ENCODE data around the gene ELAVL3. TPM values are rescaled to one million over a fixed set of nuclear protein-coding genes. Genes with fewer than 3 reads are reported as not detected.

The ELAVL3 gene
- total RNA-seq, 4 donors from 2014 or later: not detected

- DNase-seq (ENCODE audit: low spot score in 2 of 2): no peak
- Histone ChIP-seq H3K36me3 (no peaks in the 10 kb centered on the region), H3K4me1 (peaks cover 0 to 6% (median 0%) of the 10 kb centered on the region in 4 donors), H3K27me3 (peaks cover 0 to 33% of the 10 kb centered on the region in 2 donors), H3K9me3 (no peaks in the 10 kb centered on the region), H3K4me3 (no peak overlapping the region), H3K27ac (no peak overlapping the region)
- TF ChIP-seq, protein P1, sequence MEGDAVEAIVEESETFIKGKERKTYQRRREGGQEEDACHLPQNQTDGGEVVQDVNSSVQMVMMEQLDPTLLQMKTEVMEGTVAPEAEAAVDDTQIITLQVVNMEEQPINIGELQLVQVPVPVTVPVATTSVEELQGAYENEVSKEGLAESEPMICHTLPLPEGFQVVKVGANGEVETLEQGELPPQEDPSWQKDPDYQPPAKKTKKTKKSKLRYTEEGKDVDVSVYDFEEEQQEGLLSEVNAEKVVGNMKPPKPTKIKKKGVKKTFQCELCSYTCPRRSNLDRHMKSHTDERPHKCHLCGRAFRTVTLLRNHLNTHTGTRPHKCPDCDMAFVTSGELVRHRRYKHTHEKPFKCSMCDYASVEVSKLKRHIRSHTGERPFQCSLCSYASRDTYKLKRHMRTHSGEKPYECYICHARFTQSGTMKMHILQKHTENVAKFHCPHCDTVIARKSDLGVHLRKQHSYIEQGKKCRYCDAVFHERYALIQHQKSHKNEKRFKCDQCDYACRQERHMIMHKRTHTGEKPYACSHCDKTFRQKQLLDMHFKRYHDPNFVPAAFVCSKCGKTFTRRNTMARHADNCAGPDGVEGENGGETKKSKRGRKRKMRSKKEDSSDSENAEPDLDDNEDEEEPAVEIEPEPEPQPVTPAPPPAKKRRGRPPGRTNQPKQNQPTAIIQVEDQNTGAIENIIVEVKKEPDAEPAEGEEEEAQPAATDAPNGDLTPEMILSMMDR (IDR thresholded peaks at IDR 0.05): no peak
- TF ChIP-seq POLR2A (IDR thresholded peaks at IDR 0.05): no peak
- TF ChIP-seq EP300 (IDR thresholded peaks at IDR 0.05): no peak
- 45 to 51% methylated on average over 9 of the region's 9 CpGs for WGBS, 2 donors
Observed at GRCh38 chr19:11404588-11405222, 76.1 kb downstream of the ELAVL3 start.

DNA sequence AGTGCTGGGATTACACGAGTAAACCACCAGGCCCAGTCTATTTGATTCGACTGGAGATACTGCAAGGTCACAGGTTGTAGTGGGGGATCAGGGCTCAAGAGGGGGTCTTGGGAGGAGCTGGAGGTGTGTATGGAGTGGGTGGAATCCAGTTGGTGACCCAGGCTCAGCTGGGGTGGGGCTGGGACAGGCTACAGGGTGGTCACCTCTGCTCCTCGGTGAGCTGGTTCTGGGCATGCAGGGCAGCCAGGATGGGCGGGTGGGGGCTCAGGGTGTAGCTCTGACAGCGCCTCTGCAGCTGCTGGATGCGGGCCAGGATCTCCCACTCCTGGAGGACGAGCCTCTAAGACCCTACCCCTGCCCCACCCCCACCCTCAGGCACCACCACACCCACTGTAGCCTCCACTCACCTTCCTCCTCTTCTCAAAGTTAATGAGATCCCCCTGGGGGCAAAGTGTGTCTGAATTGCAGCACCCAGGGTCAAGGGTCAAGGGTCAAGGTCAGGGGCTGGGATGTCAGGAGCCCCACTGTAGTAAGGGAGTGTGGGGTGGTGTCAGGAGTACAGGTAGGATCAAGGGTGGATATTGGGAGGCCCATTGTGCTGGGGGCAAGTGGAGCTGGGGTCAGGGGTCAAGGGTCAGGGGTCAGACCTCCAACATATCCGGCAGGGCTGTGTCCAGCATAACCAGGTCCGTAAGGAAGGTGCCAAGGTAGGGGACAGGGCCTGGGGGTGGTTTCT lies 78.9 kb downstream of the ELAVL3 start:
- Histone ChIP-seq H3K27me3 (peaks cover 0 to 16% of the 10 kb centered on the region in 2 donors), H3K9me3 (no peaks in the 10 kb centered on the region), H3K4me1 (peaks cover 0 to 6% (median 0%) of the 10 kb centered on the region in 4 donors), H3K4me3 (no peak overlapping the region), H3K36me3 (no peaks in the 10 kb centered on the region), H3K27ac (no peak overlapping the region)
- no peak for DNase-seq (ENCODE audit: low spot score in 2 of 2)
- TF ChIP-seq POLR2A (IDR thresholded peaks at IDR 0.05) (no peak), EP300 (IDR thresholded peaks at IDR 0.05) (no peak)
- TF ChIP-seq, protein P1 (IDR thresholded peaks at IDR 0.05): no peak
- WGBS, 2 donors: 77 to 82% methylated on average over 9 of the region's 9 CpGs

Small RNA genes within 50 kb of the gene (small RNA-seq; reads per million reads assigned to genes)
- gene MIR7974 (not detected), gene RF00019 (not detected), gene RN7SL833P (not detected)

Other genes with a start within 250 kb of the ELAVL3 start
- 10 to 100 TPM in 2 of 4 donors, 1 to 10 TPM in 1, not detected in 1; 2.0 to 13.2 (median 10.8) TPM for gene ANGPTL8, start 241.4 kb downstream of the ELAVL3 start, total RNA-seq
- 10 to 100 TPM; 37.5 to 92.7 (median 49.2) TPM for gene DOCK6, start 218.5 kb downstream of the ELAVL3 start, total RNA-seq
- gene TSPAN16, start 184.9 kb downstream of the ELAVL3 start, total RNA-seq: not detected
- gene RAB3D, start 141.4 kb downstream of the ELAVL3 start, total RNA-seq: 10 to 100 TPM; 12.9 to 20.8 (median 17.9) TPM
- 100 to 1,000 TPM; 145 to 238 (median 189) TPM for gene TMEM205, start 134.8 kb downstream of the ELAVL3 start, total RNA-seq
- gene CCDC159, start 134.5 kb downstream of the ELAVL3 start, total RNA-seq: 10 to 100 TPM; 23.2 to 33.7 (median 30.8) TPM
- 10 to 100 TPM; 20.1 to 82.2 (median 33.8) TPM for gene PLPPR2, start 125.6 kb downstream of the ELAVL3 start, total RNA-seq
- gene SWSAP1, start 106.4 kb downstream of the ELAVL3 start, total RNA-seq: 1 to 10 TPM; 2.3 to 5.7 (median 2.8) TPM
- gene EPOR, start 96.7 kb downstream of the ELAVL3 start, total RNA-seq: 10 to 100 TPM in 1 of 4 donors, 1 to 10 TPM in 3; 3.5 to 10.0 (median 7.5) TPM
- 10 to 100 TPM in 2 of 4 donors, 1 to 10 TPM in 2; 5.7 to 17.9 (median 11.0) TPM for gene RGL3, start 61.7 kb downstream of the ELAVL3 start, total RNA-seq
- gene ODAD3, start 45.9 kb downstream of the ELAVL3 start, total RNA-seq: 1 to 10 TPM in 1 of 4 donors, under 1 TPM in 1, not detected in 2; 0.42 to 1.3 TPM
- 100 to 1,000 TPM in 1 of 4 donors, 10 to 100 TPM in 3; 94.0 to 101 (median 97.4) TPM for gene PRKCSH, start 45.4 kb downstream of the ELAVL3 start, total RNA-seq
- 10 to 100 TPM in 2 of 4 donors, 1 to 10 TPM in 2; 7.2 to 22.9 (median 11.7) TPM for gene ZNF653, start 24.8 kb upstream of the ELAVL3 start, total RNA-seq
- gene ECSIT, start 48.1 kb upstream of the ELAVL3 start, total RNA-seq: 10 to 100 TPM; 45.2 to 81.6 (median 58.4) TPM
- gene CNN1, start 57.8 kb upstream of the ELAVL3 start, total RNA-seq: 10 to 100 TPM; 21.3 to 43.3 (median 27.3) TPM
- gene ELOF1, start 78.2 kb upstream of the ELAVL3 start, total RNA-seq: 10 to 100 TPM; 26.8 to 34.1 (median 28.9) TPM
- gene ACP5, start 96.6 kb upstream of the ELAVL3 start, total RNA-seq: 10 to 100 TPM in 3 of 4 donors, 1 to 10 TPM in 1; 4.8 to 12.6 (median 10.7) TPM
- 10 to 100 TPM in 3 of 4 donors, 1 to 10 TPM in 1; 9.0 to 30.8 (median 12.2) TPM for gene ZNF627, start 116.4 kb upstream of the ELAVL3 start, total RNA-seq

Measured in tibial nerve (tissue), 4 donors.